Limb (tissue), 2 donors: ENCODE measurements around the gene CLEC11A.

Experiments
- DNase-seq, 2 donors: peaks; one replicate each; pipeline ENCODE4 v3.0.0-alpha.2; 2016; ENCODE audit errors: extremely low spot score in 2 of 2

The CLEC11A gene

DNA sequence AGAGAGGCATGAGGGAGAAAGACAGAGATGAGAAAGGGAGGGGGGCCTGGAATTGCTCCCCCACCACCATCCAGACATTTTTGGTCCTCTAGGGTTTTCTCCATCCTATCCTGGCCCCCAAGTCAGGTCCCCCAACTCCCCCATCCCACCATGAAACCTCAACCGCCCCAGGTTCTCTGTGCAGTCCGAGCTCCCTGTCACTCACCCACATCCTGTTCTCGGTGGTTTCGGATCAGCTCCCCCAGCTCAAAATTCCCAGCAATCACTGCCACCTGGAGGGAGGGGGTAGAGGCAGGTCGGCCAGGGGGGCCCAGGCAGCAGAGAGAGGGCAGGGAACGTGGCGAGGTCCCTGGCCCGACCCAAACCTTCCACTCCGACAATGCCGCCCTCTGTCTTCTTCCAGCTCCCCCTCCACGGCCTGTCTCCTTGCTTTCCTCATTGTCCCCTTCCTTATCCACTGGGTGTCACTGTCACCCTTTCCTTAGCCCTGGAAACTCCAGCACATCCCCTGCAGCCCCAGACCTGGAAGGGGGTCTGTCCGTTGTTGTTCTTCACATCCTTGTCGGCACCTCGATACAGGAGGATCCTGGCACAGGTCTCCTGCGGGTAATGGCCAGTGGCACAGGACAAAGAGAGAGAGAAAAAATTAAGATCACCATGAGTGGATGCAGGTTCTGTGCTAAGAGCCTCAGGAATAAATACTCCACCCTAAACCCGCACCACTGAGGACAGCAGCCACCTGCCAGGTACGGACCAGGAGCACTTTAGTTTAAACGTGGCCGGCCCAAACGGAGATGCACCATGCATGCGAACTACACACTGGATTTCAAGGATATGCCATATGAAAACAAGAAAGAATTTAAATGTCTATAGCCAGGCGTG, 19.0 kb upstream of the CLEC11A start:
- no peak for DNase-seq

DNA sequence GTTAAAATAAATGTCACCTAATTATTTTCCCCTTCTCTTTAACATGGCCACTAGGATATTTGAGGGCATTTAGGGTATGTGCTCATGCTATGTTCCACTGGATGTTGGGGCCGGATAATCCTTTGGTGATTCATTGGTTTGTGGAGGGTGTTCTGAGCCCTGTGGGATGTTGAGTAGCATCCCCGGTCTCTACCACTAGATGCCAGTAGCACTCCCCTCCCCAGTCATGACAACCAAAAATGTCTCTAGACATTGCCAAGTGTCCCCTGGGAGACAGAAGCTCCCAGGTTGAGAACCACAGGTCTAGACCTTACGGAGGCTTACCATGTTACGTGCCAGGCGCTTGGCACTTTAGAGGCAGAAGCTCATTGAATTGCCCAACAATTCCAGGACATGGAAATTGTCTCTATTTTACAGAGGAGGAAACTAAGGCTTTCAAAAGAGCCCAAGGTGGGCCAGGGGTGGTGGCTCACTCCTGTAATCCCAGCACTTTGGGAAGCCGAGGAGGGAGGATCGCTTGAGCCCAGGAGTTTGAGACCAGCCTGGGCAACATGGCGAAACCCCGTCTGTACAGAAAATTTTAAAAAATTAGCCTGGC, 17.6 kb upstream of the CLEC11A start:
- DNase-seq, result no peak

DNA sequence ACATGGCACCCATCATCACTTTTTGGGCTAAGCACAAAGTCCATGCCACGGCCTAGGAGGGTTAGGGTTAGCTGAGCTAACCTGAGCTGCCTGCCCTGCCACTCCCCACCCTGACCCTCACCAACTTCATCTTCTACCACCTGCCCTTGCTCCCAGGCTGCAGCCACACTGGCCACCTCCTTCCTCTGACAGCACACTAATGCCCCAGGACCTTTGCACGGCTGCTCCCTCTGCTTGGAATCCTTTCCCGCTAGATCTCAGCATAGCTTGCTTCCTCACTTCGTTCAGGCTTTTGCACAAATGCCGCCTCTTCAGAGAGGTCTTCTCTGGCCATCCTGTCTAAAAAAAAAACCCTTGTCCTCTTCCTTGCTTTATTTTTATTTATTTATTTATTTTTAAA, 16.8 kb upstream of the CLEC11A start:
- no peak for DNase-seq

DNA sequence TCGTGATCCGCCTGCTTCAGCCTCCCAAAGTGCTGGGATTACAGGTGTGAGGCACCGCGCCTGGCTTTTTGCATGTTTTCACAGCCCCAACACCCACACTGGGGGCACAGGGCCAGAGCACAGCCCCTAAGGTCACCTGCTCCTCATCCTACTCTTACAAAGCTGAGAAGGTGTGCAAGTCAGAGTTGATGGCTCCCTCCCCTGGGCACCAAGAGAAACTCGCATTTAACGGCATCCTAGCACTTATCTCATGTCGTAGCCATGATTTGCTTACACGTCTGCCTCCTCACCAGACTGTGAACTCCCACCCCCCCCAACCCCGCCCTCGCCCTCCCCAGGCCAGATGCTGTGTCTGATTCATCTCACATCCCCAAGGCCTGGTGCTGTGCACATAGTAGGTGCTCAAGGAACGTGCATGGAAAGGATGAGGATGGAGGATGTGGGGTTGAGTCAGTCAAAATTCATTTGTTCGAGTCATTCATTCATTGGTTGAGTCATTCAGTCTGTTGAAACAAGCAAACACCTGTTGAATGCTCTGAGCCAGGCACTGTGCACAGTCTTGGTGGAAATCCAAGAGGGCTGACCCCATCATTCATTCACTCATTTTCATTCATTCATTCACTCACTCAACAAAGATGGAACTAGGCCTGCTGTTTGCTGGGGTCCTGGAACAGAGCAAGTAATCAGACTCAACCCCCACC, 14.8 kb upstream of the CLEC11A start:
- DNase-seq, result no peak

DNA sequence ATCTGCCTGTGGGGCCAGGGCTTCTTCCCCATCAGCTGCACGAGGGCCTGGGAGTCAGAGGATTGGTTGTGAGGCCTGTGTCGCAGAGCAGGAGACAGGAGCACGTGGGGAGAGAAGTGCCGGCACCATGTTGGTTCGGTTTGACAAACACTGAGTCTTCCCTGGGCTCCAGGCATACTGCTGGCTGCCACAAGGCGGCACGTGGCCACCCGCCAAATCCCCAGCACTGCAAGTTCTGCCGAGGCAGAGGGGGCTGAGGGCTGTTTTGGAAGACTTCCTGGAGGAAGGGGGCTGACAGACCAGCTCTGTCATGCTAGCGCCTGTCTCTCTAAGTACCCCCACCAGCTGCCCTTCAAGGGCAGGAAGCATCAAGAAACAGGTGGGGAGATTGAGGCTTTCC, 13.1 kb upstream of the CLEC11A start:
- DNase-seq, result no peak

DNA sequence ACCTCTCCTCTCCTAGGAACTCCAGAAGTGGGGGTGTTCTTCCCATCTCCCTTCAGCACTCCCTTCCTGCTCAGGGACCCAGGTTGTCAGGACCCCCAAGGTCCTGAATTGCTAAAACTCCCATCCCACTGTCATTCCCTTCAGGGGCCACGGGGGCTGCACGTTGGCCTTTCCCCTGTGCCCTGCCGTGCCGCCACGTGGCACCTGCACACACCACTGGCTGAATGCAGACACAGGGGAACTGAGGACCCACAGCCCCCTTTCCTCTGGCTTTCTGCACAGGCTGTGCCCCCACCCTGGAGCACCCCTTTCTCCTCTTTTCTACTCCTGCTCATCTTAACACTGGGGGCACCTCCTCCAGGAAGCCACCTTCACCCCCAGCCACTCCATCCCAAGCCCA, 12.6 kb upstream of the CLEC11A start:
- no peak for DNase-seq

DNA sequence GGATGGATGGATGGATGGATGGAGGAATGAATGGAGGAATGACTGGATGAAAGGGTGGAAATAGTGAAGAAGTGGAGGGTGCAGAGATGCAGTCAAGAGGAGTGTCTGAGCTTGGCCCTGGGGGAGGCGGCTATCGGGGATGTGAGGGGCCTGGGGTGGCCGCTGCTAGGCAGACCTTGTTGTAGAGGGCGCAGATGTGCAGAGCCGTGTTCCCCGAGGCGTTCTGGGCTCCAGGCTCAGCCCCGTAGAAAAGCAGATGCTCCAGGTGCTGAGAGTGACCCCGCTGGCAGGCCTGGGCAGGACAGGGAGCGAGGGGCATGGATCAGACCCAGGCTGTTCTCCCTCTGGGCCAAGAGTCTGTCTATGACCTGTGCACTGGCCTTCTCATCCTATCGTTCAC, 12.0 kb upstream of the CLEC11A start:
- no peak for DNase-seq

DNA sequence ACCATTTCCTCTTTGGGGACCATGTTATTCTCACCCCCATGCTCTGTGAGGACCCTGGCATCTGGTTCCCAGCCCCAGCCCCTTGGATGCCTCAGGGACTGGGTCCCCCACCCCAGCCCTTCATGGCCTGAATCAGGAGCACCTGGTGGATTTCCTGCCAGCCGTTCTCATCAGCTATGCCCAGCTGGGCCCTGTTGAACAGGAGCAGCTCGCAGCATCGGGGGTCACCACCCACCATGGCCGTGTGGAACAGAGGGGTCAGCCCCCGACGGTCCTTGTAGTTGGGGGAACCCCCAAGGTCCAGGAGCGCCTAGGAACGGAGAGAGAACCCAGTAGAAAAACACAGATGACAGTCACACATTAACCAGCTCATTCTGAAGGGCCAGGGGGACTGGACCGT, 11.4 kb upstream of the CLEC11A start:
- DNase-seq, result no peak

DNA sequence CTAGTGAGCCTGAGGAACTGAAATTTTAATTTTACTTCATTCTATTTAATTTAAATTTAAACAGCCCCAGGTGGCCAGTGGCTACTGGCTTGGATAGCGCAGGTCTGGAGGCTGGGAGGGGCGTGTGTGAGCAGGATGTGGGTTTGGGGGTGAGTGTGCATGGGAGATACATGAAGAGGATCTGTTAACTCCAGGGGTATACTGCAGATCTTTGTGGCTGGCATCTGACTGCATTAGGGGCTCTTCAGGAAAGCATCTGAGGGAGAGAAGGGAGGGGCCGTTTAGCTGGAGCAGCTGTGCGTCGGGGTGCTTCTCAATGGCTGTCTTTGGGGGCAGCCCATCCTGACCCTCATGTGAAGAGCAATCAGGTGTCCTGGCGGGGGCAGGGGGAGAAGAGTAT, 10.3 kb upstream of the CLEC11A start:
- no peak for DNase-seq

DNA sequence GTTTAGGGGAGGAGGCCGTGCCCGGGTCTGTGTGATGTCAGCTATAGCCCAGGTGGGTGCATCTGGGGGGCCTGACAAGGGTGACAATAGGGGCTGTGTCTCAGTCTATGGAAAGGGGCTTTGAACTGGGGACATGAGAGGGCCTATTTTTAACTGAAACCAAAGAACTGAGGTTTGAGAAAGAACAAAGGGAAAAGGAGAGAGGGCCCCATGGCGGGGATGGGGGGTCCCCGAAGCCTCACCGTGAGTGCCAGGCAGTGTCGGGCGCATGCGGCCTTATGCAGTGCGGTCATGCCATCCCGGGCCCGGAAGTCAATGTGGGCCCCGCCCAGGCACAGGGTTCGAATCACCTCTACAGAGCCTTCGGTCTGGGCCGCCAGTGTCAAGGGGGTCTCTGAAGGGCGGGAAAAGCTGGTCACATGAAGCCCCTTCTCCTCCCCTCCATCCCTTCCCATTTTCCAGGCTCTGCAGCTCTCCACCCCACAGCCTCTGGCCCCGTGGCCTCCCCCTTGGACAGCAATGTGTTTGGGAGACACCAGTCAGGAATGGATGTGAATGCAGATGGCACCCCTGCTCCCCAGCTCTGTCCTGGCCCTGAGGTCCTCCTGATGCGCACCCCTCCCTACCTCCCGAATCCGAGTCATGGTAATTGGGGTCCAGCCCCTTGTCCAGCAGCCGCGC, 9.5 kb upstream of the CLEC11A start:
- DNase-seq, result no peak

DNA sequence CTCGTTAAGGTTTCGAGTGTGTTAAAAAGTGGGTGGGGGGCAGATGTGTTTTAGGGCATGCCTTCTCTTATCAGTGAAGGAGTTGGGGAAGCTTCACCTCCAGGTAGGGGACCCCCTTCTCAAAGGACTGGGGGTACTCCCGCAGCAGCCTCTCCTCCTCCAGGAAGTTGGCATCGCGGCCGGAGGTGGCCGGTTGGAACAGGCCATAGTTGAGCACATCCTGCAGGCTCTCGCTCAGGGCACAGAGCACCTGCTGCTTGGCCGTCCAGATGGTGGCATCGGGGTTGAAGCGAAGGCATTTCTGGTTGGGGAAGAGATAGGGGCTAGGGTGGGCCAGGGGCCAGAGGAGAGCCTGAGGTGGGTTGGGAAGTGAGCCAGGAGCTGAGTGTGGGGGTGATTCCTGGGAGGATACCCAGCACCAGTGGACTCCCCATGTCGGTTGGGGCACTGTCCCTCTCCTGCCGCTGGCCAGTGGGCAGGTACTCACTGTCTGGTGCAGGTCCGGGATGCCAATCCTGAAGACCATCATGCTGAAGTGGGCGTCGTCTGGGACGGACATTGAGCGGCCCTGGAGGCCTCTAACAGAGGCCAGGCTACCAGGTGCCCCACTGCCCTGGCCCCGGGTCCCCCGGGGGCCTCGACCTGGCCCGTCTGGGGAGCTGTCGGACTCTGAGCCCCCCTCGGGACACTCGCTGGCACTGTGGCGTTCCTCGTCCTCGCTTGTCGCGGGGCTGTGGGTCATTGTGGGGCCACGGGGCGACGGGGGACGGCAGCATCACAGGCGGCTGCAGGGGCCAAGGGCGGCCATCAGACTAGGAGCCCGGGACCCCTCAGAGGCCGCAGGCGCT, 6.8 kb upstream of the CLEC11A start:
- DNase-seq, result peak in 1 of 2 donors; percentile 27

DNA sequence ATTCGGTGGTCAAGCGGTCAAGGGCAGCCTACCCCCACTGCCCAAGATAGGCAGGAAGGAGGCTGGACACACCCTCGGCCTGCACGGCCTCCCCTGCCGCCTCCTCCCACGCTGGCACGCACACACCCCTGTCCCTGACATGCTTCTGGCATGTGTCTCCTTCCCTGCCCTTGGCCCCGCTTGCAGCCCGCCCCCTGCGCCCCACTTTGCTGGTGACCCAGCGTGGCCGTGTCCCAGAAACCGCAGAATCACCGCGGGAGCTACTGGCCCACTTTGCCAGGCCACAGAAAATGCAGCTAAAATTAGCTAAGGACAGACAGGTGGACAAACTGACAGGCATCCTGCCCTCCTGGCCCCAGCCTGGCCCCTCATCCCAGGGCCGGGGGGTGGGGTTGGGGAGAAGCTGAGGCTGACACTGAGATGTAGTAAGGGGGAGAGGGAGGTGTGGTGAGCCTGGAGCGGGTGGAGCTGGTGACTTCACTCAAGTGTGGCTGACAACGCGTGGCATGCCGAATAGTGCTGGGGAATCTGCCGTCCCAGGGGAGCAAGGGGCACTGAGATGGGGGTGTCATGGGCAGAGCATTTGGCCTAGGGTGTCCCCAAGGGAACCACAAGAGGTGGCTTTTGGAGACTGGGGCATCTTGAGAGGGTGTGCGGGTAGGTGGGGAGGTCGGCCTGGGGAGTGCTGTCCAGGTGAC, 6.0 kb upstream of the CLEC11A start:
- no peak for DNase-seq

DNA sequence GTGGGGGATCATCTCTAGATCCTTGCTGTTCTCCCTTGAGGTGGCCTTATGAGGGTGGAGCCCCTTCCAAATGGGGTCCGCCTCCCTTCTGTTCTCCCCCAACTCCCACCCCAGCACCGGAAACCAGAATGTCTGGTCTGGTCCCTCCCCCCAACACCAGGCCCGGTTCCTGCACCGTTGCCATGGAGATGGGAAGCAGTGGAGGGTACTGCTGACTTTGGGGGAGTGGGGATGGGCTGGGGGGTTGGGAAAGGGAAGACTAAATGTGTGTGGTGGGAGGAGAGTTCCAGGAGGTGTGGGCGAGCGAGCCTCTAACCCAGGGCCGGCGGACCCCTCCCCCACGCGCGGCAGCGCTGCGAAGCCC, 5.3 kb upstream of the CLEC11A start:
- DNase-seq, result no peak

DNA sequence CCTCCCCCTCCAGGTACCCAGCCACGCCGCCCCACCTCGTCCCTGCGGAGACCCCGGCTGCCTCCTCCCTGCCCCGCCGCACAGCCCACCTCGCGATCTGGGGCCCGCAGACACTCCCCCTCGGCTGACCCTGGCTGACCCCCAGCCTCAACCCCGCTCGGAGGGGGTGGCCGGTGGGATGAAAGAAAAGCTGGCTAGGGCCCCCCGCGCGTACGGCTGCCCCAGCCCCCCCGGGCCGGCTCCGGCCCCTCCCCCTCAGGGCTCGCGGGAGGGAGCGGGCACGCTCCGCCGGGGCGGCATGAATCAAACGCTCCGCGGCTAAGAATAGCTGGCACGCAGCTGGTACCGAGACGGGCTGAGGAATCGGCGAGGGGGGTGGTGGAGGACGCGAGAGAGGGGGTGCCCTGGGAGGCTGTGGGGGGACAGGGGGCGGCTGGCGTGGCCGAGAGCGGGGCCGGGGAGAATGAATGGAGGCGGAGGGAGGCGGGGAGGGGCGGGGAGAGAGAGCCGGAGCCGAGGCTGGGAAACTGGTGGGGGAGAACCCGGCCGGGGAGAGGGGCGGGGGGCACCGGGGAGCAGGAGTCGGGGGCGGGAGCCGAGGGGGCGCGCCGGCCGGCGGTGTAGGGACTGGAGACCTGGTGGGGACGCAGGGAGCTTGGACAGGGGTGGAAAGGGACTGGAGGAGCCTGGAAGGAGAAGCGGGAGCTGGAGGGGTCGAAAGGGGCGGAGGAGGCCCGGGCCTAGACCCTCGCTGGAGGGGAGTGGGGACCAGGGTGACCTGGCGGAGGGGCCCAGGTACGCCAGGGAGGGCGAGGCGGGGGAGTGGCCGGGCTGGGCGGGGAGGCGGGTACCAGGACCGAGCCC, 4.7 kb upstream of the CLEC11A start:
- peak in 1 of 2 donors; percentile 73 for DNase-seq

DNA sequence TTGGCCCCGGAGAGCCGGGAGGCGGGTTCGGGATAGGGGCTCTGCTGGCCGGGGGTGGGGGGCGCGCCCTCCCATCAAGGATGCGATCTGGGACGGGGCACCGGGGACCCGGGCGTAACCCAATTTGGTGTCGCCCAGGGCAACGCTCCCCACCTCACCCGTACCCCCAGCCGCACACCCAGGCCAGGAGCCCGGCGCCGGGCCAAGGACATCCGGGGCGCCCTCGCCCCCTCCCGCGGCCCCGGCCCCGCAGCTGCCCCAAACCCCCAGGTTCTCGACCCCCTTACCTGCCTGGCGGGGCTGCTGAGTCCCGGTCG, 4.1 kb upstream of the CLEC11A start:
- no peak for DNase-seq

DNA sequence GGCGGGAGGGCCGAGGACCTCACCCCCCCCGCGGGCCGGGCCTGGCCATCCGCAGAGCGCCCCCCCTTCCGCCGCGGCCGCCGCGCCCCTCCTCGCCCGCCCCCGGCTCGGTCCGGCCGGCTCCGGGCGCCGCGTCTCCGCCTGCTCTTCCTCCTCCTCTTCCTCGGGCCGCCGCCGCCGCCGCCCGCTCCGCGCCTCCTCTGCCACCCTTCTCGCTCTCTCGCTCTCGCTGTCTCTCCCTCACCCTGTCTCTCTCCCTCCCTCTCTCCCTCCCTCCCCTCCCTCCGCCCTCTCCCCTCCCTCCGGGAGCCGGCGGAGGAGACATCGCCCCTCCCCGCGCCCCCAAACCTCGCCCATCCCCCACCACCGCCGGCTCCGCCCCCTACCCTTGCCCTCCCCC, 3.6 kb upstream of the CLEC11A start, which contains the start of gene SHANK1:
Gene SHANK1, minus strand, starts transcription at position 237 of the 400 bp plus-strand sequence. CDS start 2,883 bp downstream, outside the sequence.
- peak in 1 of 2 donors; percentile 78 for DNase-seq

DNA sequence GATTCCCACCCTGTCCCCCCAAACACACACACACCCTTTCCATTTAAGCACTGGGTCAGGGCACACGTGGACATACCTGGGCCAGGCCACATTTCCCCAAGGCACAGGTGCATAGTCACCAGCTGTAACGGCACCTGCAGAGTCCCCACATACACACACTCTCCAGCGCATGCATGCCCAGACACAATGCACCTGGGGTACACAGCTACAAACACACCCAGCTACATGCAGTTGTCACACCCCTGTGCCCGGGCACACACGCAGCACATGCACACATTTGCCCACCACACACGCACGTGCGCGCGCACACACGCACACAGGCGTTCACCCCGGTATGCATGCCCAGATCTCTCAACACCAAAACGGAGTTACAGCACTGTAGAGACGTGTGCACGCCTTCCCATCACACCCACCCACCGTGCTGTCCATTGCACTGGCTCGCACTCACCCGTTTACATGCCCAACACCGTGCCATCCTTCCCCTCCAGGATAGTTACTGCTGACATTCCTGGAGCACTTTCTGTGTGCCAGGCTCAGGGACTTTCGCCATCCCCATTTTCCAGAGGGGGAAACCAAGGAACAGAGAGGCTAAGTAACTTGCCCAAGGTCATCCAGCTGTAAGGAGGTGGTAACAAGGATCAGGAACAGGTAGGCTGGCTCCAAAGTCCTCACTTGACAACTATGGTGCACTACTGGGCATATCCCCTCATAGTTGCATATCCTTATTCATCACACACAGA, 2.8 kb upstream of the CLEC11A start:
- DNase-seq, result peak in 1 of 2 donors; percentile 36

DNA sequence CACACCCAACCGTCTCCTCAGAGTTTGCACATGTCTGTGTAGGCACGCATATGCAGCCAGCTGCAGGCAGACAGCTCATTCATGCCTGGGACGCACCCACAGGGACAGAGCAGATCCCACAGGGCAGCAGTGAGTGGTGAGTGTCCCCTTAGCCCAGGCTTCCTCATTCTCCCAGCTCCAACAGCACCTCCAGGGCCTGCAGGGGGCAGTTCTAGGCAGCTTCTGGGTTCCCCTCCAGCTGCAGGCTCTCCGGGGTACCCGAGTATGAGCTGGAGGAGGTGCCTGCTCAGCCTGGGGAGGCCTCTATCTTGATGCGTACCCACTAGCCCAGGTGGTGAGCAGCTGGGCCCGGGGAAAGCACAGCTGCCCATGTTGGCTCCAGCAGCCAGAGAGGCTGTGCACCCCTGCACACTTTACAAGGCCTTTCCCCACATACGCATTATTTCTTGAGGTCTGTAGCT, 2.2 kb upstream of the CLEC11A start:
- DNase-seq, result peak in 1 of 2 donors; percentile 52
